ENCODE results near the gene SCAMP4. TPM values are rescaled to one million over a fixed set of nuclear protein-coding genes. Genes with fewer than 3 reads are reported as not detected.
A peak's percentile ranks its signal among the peaks of the same experiment; 100 is the strongest.

Gene SCAMP4
- total RNA-seq, 1 experiment from 2014 or later = 81.3 TPM

DNA sequence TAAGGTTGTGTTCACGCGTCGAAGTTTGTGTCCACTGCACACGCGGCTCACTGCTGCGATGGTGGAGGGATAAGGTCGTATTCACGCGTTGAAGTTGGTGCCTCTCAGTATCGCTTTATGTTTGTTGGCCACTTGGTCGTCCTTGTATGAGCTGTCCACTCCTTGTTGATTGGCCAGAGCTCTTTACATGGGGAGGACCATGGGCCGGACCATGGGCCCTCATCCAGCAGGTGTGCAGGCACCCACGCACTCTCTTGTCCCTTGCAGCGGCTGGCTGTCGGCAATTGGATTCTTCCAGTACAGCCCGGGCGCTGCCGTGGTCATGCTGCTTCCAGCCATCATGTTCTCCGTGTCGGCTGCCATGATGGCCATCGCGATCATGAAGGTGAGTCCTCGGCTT is 17.6 kb downstream of the SCAMP4 start:
- ATAC-seq (no peak), DNase-seq (ENCODE audit: low spot score) (no peak)
- ChIA-PET CTCF (interaction anchor here (0.5 kb wide), 1 partner anchor 94 kb away, joined by 3 read pairs; no protein-coding TSS in a partner anchor), POLR2A (no interaction called here)
- Mint-ChIP-seq H3K9me3 (no peaks in the 10 kb centered on the region), H3K4me3 (no peak overlapping the region), H3K27ac (no peak overlapping the region), H3K36me3 (peaks cover 35% of the 10 kb centered on the region), H3K4me1 (no peaks in the 10 kb centered on the region), H3K27me3 (ENCODE audit: low read depth) (peaks cover 4% of the 10 kb centered on the region; the same call in 1 of the 2 replicates)
- TF ChIP-seq GTF2I (CRISPR knock-in tag; conservative IDR thresholded peaks at IDR 0.05) (0 out of 2 replicates have a peak, but pooled peaks have one; percentile 45), JUN (CRISPR knock-in tag; IDR thresholded peaks at IDR 0.05) (no peak)

DNA sequence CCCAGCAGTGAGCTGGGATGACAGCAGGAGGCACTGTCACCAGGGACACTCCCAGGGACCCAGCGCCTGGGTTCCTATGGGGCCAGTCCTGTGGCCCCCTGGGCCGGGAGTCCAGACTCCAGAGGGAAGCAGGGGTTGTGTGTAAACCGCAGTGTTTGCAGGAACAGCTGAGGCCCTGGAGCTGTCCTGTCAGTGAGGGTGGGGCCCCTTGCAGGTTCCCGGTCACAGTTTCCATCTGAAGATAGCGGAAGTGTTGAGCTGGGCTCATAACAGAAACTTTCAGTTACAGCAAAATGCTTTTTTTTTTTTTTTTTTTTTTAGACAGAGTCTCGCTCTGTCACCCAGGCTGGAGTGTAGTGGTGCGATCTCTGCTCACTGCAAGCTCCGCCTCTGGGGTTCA is 18.1 kb downstream of the SCAMP4 start:
- TF ChIP-seq SMAD4 (CRISPR knock-in tag; IDR thresholded peaks at IDR 0.05) = no peak
- TF ChIP-seq, protein P1, sequence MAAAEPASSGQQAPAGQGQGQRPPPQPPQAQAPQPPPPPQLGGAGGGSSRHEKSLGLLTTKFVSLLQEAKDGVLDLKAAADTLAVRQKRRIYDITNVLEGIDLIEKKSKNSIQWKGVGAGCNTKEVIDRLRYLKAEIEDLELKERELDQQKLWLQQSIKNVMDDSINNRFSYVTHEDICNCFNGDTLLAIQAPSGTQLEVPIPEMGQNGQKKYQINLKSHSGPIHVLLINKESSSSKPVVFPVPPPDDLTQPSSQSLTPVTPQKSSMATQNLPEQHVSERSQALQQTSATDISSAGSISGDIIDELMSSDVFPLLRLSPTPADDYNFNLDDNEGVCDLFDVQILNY (CRISPR knock-in tag; IDR thresholded peaks at IDR 0.05) = no peak
- TF ChIP-seq, protein P2, sequence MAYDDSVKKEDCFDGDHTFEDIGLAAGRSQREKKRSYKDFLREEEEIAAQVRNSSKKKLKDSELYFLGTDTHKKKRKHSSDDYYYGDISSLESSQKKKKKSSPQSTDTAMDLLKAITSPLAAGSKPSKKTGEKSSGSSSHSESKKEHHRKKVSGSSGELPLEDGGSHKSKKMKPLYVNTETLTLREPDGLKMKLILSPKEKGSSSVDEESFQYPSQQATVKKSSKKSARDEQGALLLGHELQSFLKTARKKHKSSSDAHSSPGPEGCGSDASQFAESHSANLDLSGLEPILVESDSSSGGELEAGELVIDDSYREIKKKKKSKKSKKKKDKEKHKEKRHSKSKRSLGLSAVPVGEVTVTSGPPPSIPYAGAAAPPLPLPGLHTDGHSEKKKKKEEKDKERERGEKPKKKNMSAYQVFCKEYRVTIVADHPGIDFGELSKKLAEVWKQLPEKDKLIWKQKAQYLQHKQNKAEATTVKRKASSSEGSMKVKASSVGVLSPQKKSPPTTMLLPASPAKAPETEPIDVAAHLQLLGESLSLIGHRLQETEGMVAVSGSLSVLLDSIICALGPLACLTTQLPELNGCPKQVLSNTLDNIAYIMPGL (CRISPR knock-in tag; IDR thresholded peaks at IDR 0.05) = no peak
- TF ChIP-seq, protein P3, sequence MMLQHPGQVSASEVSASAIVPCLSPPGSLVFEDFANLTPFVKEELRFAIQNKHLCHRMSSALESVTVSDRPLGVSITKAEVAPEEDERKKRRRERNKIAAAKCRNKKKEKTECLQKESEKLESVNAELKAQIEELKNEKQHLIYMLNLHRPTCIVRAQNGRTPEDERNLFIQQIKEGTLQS (CRISPR knock-in tag; conservative IDR thresholded peaks at IDR 0.05) = no peak
- TF ChIP-seq GRHL2 (CRISPR knock-in tag; IDR thresholded peaks at IDR 0.05; ENCODE audit: insufficient replicate concordance, severe bottlenecking) = no peak
- TF ChIP-seq JUN (CRISPR knock-in tag; IDR thresholded peaks at IDR 0.05) = no peak
- TF ChIP-seq ZBTB21 (CRISPR knock-in tag; IDR thresholded peaks at IDR 0.05; ENCODE audit: borderline replicate concordance) = no peak
- no peak for DNase-seq (ENCODE audit: low spot score)
- peaks cover 8% of the 10 kb centered on the region; the same call in 1 of the 2 replicates for H3K27me3 Mint-ChIP-seq (ENCODE audit: low read depth)
- POLR2A ChIA-PET = no interaction called here
- H3K4me3 Mint-ChIP-seq = no peak overlapping the region
- CTCF ChIA-PET = interaction anchor here (0.5 kb wide), 1 partner anchor 94 kb away, joined by 3 read pairs; no protein-coding TSS in a partner anchor
- no peak overlapping the region for H3K27ac Mint-ChIP-seq
- H3K9me3 Mint-ChIP-seq = no peaks in the 10 kb centered on the region
- H3K36me3 Mint-ChIP-seq = peaks cover 31% of the 10 kb centered on the region
- no peaks in the 10 kb centered on the region for H3K4me1 Mint-ChIP-seq
- ATAC-seq = no peak

DNA sequence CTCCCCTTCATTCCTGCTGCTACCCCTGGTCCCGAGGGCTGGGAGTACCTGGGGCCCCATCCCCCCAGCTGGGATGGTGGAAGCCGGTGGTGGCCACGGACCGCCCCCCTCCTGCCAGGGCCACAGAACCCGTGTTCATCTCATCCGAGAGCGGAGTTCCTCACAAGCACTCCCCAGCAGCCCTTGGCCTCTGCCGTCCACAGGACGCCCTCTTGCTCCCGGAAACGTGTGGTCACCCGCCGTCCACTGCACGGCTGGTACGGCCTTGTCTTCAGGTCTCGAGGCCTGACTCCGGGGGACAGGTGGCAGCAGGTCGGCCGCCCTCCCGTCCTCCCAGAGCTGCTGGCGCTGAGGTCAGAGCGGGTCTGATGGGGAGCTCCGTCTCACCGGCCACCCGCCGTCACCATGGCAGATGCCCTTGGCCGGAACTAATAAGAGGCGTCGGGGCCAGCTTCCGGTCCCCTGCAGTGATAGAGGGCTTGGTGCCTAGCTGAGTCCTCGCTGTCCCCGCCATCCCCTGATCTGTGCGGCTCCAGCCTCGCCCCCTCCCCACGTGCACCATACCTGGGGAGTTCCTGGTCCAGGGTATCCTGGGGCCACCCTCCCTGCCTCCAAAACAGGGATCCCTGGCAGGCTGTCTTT is 19.2 kb downstream of the SCAMP4 start:
- H3K36me3 Mint-ChIP-seq = peaks cover 24% of the 10 kb centered on the region
- ChIA-PET CTCF (interaction anchor here (0.6 to 1.1 kb wide), 2 partner anchors 27 to 392 kb away, joined by 3 read pairs; no protein-coding TSS in a partner anchor), POLR2A (no interaction called here)
- TF ChIP-seq OVOL2 (CRISPR knock-in tag; IDR thresholded peaks at IDR 0.05; ENCODE audit: borderline replicate concordance) (no peak), NR2C2 (CRISPR knock-in tag; IDR thresholded peaks at IDR 0.05) (no peak), KAT7 (CRISPR knock-in tag; IDR thresholded peaks at IDR 0.05; ENCODE audit: borderline replicate concordance) (no peak), GRHL2 (CRISPR knock-in tag; IDR thresholded peaks at IDR 0.05; ENCODE audit: insufficient replicate concordance, severe bottlenecking) (no peak), MXD4 (CRISPR knock-in tag; IDR thresholded peaks at IDR 0.05; ENCODE audit: borderline replicate concordance) (no peak), RORB (CRISPR knock-in tag; IDR thresholded peaks at IDR 0.05) (no peak)
- TF ChIP-seq, protein P3 (CRISPR knock-in tag; conservative IDR thresholded peaks at IDR 0.05) = no peak
- no peaks in the 10 kb centered on the region for H3K9me3 Mint-ChIP-seq
- H3K27ac Mint-ChIP-seq = no peak overlapping the region
- ATAC-seq (no peak), DNase-seq (ENCODE audit: low spot score) (no peak)
- H3K4me3 Mint-ChIP-seq = no peak overlapping the region
- no peaks in the 10 kb centered on the region for H3K4me1 Mint-ChIP-seq
- H3K27me3 Mint-ChIP-seq (ENCODE audit: low read depth) = peaks cover 8% of the 10 kb centered on the region; the same call in 1 of the 2 replicates

DNA sequence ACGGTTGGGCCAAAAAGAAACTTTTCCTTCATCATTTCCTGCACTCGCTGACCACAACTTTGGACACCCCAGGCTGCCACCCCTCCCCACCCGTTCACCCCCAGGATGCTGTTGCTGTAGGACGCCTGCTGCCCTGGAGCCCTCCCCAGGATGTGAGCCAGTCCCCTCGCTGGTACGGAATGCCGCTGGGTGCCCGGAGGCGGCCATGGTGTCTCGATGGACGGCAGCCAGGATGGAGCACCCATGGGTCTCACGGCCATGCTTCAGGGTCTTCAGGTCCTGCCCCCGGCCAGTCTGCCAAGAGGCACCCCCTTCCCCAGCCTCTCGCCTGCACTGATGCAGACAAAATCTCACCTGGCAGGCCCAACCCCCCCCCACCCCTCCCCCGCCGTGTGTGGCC is 20.3 kb downstream of the SCAMP4 start:
- DNase-seq (ENCODE audit: low spot score) (no peak), ATAC-seq (no peak)
- H3K27me3 Mint-ChIP-seq (ENCODE audit: low read depth) = peaks cover 11% of the 10 kb centered on the region; the same call in 1 of the 2 replicates
- TF ChIP-seq ZNF317 (CRISPR knock-in tag; IDR thresholded peaks at IDR 0.05; ENCODE audit: borderline replicate concordance, low read depth) (no peak), ZNF138 (CRISPR knock-in tag; conservative IDR thresholded peaks at IDR 0.05) (no peak), RELA (CRISPR knock-in tag; IDR thresholded peaks at IDR 0.05; ENCODE audit: borderline replicate concordance) (no peak), TEAD4 (CRISPR knock-in tag; IDR thresholded peaks at IDR 0.05) (no peak)
- H3K9me3 Mint-ChIP-seq = no peaks in the 10 kb centered on the region
- no peaks in the 10 kb centered on the region for H3K4me1 Mint-ChIP-seq
- peaks cover 22% of the 10 kb centered on the region for H3K36me3 Mint-ChIP-seq
- no peak overlapping the region for H3K4me3 Mint-ChIP-seq
- ChIA-PET POLR2A (no interaction called here), CTCF (no interaction called here)
- H3K27ac Mint-ChIP-seq = no peak overlapping the region
